ENCODE results near the gene MAD1L1. TPM values are rescaled to one million over a fixed set of nuclear protein-coding genes. Genes with fewer than 3 reads are reported as not detected.

The MAD1L1 gene
- total and polyA plus RNA-seq, 2 of the 13 experiments (the other 11 are each of a cell fraction or from before 2014, with no cell fraction given): 17.4 to 64.7 TPM

- no peak for TF ChIP-seq THAP9 (CRISPR knock-in tag; IDR thresholded peaks at IDR 0.05; ENCODE audit: borderline replicate concordance)
- peak; percentile 96 for TF ChIP-seq RARA (CRISPR knock-in tag; IDR thresholded peaks at IDR 0.05)
- TF ChIP-seq PHF21A (CRISPR knock-in tag; IDR thresholded peaks at IDR 0.05): peak; percentile 88
- TF ChIP-seq ZNF503 (CRISPR knock-in tag; IDR thresholded peaks at IDR 0.05): peak; percentile 66; the same call in 1 of the 2 replicates
- no peak for TF ChIP-seq BRCA1 (CRISPR knock-in tag; IDR thresholded peaks at IDR 0.05)
- TF ChIP-seq NCOA5 (CRISPR knock-in tag; IDR thresholded peaks at IDR 0.05): no peak
- peak; percentile 54; the same call in 1 of the 2 replicates for TF ChIP-seq NR2F6 (IDR thresholded peaks at IDR 0.05)
- TF ChIP-seq NR2F6 (CRISPR knock-in tag; IDR thresholded peaks at IDR 0.05): peak; percentile 70; the same call in 1 of the 2 replicates
- TF ChIP-seq RAD21 (CRISPR knock-in tag; IDR thresholded peaks at IDR 0.05): no peak
- TF ChIP-seq ZNF33A (CRISPR knock-in tag; IDR thresholded peaks at IDR 0.05; ENCODE audit: borderline replicate concordance): no peak
- no peak for TF ChIP-seq ZC3H4 (CRISPR knock-in tag; IDR thresholded peaks at IDR 0.05; ENCODE audit: borderline replicate concordance)
- no peak for TF ChIP-seq ZNF34 (CRISPR knock-in tag; IDR thresholded peaks at IDR 0.05; ENCODE audit: borderline replicate concordance)
- no peak for TF ChIP-seq PAX8 (CRISPR knock-in tag; IDR thresholded peaks at IDR 0.05; ENCODE audit: borderline replicate concordance)
- no peak; the same call in 1 of the 2 replicates for TF ChIP-seq ZNF598 (CRISPR knock-in tag; IDR thresholded peaks at IDR 0.05; ENCODE audit: borderline replicate concordance)
- TF ChIP-seq ZSCAN25 (CRISPR knock-in tag; IDR thresholded peaks at IDR 0.05): peak; percentile 95
- peak; percentile 80 for TF ChIP-seq ZNF317 (CRISPR knock-in tag; IDR thresholded peaks at IDR 0.05)
- peak; percentile 32 for TF ChIP-seq JARID2 (CRISPR knock-in tag; IDR thresholded peaks at IDR 0.05; ENCODE audit: insufficient replicate concordance)
- TF ChIP-seq HMGA1 (CRISPR knock-in tag; conservative IDR thresholded peaks at IDR 0.05): no peak
- TF ChIP-seq, protein P1, sequence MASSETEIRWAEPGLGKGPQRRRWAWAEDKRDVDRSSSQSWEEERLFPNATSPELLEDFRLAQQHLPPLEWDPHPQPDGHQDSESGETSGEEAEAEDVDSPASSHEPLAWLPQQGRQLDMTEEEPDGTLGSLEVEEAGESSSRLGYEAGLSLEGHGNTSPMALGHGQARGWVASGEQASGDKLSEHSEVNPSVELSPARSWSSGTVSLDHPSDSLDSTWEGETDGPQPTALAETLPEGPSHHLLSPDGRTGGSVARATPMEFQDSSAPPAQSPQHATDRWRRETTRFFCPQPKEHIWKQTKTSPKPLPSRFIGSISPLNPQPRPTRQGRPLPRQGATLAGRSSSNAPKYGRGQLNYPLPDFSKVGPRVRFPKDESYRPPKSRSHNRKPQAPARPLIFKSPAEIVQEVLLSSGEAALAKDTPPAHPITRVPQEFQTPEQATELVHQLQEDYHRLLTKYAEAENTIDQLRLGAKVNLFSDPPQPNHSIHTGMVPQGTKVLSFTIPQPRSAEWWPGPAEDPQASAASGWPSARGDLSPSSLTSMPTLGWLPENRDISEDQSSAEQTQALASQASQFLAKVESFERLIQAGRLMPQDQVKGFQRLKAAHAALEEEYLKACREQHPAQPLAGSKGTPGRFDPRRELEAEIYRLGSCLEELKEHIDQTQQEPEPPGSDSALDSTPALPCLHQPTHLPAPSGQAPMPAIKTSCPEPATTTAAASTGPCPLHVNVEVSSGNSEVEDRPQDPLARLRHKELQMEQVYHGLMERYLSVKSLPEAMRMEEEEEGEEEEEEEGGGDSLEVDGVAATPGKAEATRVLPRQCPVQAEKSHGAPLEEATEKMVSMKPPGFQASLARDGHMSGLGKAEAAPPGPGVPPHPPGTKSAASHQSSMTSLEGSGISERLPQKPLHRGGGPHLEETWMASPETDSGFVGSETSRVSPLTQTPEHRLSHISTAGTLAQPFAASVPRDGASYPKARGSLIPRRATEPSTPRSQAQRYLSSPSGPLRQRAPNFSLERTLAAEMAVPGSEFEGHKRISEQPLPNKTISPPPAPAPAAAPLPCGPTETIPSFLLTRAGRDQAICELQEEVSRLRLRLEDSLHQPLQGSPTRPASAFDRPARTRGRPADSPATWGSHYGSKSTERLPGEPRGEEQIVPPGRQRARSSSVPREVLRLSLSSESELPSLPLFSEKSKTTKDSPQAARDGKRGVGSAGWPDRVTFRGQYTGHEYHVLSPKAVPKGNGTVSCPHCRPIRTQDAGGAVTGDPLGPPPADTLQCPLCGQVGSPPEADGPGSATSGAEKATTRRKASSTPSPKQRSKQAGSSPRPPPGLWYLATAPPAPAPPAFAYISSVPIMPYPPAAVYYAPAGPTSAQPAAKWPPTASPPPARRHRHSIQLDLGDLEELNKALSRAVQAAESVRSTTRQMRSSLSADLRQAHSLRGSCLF (CRISPR knock-in tag; IDR thresholded peaks at IDR 0.05; ENCODE audit: borderline replicate concordance): no peak
- TF ChIP-seq SATB2 (CRISPR knock-in tag; IDR thresholded peaks at IDR 0.05): no peak
- peak; percentile 72; the same call in 1 of the 2 replicates for TF ChIP-seq ARID2 (CRISPR knock-in tag; IDR thresholded peaks at IDR 0.05; ENCODE audit: borderline replicate concordance)
Observed at GRCh38 chr7:2110610-2111396, 121.9 kb downstream of the MAD1L1 start (continued).

Data from HepG2 (cell line).